ENCODE data around the gene SLC18A3. TPM values are rescaled to one million over a fixed set of nuclear protein-coding genes. Genes with fewer than 3 reads are reported as not detected.

SLC18A3 gene
- total RNA-seq, 4 donors from 2014 or later: not detected

GRCh38 chr10:49628599-49628998 lies 18.5 kb downstream of the SLC18A3 start:
- WGBS, 2 donors: 83 to 87% methylated on average over 8 of the region's 8 CpGs
- DNase-seq (ENCODE audit: low spot score in 2 of 2): peak in 1 of 2 donors; percentile 64
- TF ChIP-seq POLR2A (IDR thresholded peaks at IDR 0.05): no peak
- TF ChIP-seq CTCF (IDR thresholded peaks at IDR 0.05): no peak
- intact Hi-C loops (cut with DNase I; ENCODE audit: low total_unique reads): no loop called here
- no peak overlapping the region for H3K4me3 ChIP-seq (ENCODE audit: low read depth, poor library complexity, severe bottlenecking)

- 74 to 77% methylated on average over 9 of the region's 9 CpGs for WGBS, 2 donors
- intact Hi-C loops (cut with DNase I; ENCODE audit: low total_unique reads): no loop called here
- H3K4me3 ChIP-seq (ENCODE audit: low read depth, poor library complexity, severe bottlenecking): no peak overlapping the region
- DNase-seq (ENCODE audit: low spot score in 2 of 2): peak in 1 of 2 donors; percentile 50
- TF ChIP-seq CTCF (IDR thresholded peaks at IDR 0.05) (no peak), POLR2A (IDR thresholded peaks at IDR 0.05) (no peak)
Observed at GRCh38 chr10:49629431-49629881, 19.3 kb downstream of the SLC18A3 start.

GRCh38 chr10:49631975-49632374 lies 21.9 kb downstream of the SLC18A3 start:
- 89 to 91% methylated on average over 6 of the region's 6 CpGs for WGBS, 2 donors
- intact Hi-C loops (cut with DNase I; ENCODE audit: low total_unique reads): no loop called here
- TF ChIP-seq POLR2A (IDR thresholded peaks at IDR 0.05) (no peak), CTCF (IDR thresholded peaks at IDR 0.05) (no peak)
- DNase-seq (ENCODE audit: low spot score in 2 of 2): no peak
- no peak overlapping the region for H3K4me3 ChIP-seq (ENCODE audit: low read depth, poor library complexity, severe bottlenecking)

GRCh38 chr10:49632406-49633317 lies 22.6 kb downstream of the SLC18A3 start:
- intact Hi-C loops (cut with DNase I; ENCODE audit: low total_unique reads): no loop called here
- DNase-seq (ENCODE audit: low spot score in 2 of 2): peak in 1 of 2 donors; percentile 68
- 57 to 58% methylated on average over 12 of the region's 12 CpGs for WGBS, 2 donors

GRCh38 chr10:49633327-49634068 lies 23.4 kb downstream of the SLC18A3 start:
- no peak overlapping the region for H3K4me3 ChIP-seq (ENCODE audit: low read depth, poor library complexity, severe bottlenecking)
- DNase-seq (ENCODE audit: low spot score in 2 of 2): peak in 1 of 2 donors; percentile 80
- intact Hi-C loops (cut with DNase I; ENCODE audit: low total_unique reads): no loop called here
- WGBS, 2 donors: 45 to 54% methylated on average over 13 of the region's 13 CpGs
- TF ChIP-seq CTCF (IDR thresholded peaks at IDR 0.05): no peak

More at GRCh38 chr10:49632406-49633317, 22.6 kb downstream of the SLC18A3 start:
- H3K4me3 ChIP-seq (ENCODE audit: low read depth, poor library complexity, severe bottlenecking): no peak overlapping the region
- no peak for TF ChIP-seq POLR2A (IDR thresholded peaks at IDR 0.05)
- no peak for TF ChIP-seq CTCF (IDR thresholded peaks at IDR 0.05)
